Activated CD4-positive, alpha-beta T cell treated with anti-CD3 and anti-CD28 coated beads, Interleukin-2, amount 50 U/mL, for 1 hour (primary cell): ENCODE results near the gene SYNPO2.

Experiments used
- DNase-seq: peaks from one replicate; pipeline ENCODE4 v3.0.0-alpha.2; 2020

The SYNPO2 gene

DNA sequence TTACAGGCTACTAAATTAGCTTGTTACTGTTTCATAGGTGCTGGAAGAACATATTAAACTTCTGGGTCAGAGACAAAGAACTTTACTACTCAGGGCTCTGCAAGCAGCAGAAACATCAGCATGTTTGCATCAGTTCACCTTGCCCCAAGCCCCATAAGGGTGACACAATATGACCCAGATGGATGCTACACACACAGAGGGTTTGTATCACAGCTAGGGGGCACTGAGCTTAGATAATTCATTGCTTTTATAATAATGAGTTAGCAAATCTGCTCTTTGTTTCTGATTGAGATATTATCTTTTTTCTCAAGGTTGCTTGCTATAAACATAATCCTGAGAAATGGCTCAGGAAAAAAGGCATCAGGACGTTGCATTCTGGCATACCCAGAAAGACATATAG, 4.8 kb upstream of the SYNPO2 start:
- no peak for DNase-seq

GRCh38 chr4:118884716-118885115, 3.9 kb upstream of the SYNPO2 start:
- no peak for DNase-seq

DNA sequence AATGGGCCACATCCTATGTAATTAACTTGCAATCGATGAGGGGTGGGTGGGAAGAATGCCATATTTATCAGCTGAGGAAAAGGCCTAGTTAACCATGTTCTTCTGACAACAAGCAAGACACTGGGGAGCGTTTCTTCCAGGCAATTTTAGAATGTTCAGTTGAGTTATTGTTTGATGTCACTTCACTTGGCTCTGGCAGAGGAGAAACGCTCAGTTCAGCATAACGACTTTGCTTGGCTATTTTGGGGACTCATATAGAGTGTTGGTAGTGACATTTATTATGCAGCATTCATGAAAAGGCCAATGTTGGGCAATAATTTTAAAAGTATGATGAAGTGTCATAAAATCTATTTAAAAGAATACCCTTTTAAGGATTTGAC, 648 bp downstream of the SYNPO2 start:
- DNase-seq, result no peak

DNA sequence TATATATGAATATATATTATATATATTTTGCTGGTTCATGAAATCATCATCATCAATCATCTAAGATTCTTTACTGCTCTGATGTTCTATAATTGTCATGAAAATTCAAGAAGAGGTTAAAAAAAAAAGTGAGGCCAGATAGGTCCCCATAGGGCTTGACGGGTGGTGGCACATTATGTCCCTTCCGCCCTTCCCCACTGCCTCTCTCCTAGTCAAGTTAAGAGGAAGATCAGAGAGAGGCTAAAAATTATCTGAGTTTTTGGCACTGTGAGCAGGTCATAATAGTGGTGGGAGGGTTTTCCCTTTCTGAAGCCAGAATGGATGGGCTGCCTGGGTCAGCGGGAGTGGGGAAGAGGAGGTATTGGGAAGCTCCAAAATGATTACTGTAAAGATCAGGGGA, 5.4 kb downstream of the SYNPO2 start:
- DNase-seq, result no peak

GRCh38 chr4:118898221-118898620, 9.6 kb downstream of the SYNPO2 start:
- DNase-seq, result no peak

- no peak for DNase-seq
Observed at GRCh38 chr4:118898684-118899138, 10.1 kb downstream of the SYNPO2 start.

DNA sequence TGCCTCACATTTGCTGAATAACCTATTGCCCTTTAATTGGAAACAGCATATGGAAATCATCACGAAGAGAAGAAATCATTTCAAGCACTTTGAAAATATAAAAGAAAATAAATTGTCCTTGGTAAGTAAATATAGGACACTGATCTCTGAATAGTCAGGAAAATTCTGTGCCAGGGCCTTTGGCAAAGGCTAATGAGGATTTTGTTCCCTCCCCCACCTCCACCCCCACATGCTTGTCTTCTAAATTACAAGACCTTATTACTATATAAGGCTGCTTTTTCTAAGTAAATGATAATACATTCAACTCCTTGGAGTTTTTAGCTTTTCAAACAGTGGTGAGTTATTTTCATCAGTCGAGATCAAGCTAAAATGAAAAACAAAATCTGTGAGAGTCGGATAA, 15.8 kb downstream of the SYNPO2 start:
- no peak for DNase-seq

GRCh38 chr4:118904935-118905334, 16.3 kb downstream of the SYNPO2 start:
- DNase-seq, result no peak

GRCh38 chr4:118905566-118905965, 16.9 kb downstream of the SYNPO2 start:
- no peak for DNase-seq

GRCh38 chr4:118909173-118909956, 20.7 kb downstream of the SYNPO2 start:
- DNase-seq, result no peak

DNA sequence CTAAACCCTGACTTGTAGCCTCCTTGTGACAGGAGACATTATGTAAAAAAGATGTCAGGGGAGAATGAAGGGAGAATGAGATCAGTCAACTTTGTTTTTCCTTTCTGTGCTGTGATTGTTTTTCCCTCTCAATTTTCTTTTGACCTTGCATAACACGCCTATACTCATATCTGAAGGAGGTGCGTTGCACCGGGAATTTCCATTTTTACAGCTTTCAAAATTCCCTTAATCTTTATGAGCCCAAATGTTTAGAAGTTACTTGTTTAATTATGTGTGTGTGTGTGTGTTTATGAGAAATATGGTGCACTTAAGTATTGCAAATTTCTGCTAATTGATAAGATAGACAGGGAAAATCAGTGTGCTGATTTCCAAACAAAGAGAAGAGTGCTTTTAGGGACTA, 21.6 kb downstream of the SYNPO2 start:
- DNase-seq, result no peak

- DNase-seq, result no peak
Observed at GRCh38 chr4:118911238-118911703, 22.6 kb downstream of the SYNPO2 start.

DNA sequence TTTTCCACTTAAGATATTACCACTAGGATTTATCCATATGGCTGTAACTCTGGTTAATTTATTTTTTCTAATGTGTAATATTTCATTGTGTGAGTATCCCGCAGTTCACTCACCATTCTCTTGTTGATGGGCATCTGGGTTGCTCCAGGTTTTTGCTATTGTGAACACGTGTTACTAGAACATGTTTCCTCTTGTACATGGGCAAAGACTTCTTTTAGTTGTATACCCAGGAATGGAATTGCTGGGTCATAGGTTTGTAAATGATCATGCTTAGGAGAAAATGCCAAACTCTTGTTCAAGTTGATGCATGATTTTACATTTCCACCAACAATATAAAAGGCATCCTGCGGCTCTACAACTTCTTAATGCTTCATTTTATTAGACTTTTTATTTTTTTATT, 26.8 kb downstream of the SYNPO2 start:
- DNase-seq, result no peak

- DNase-seq, result no peak
Observed at GRCh38 chr4:118916691-118917289, 28.1 kb downstream of the SYNPO2 start.

DNA sequence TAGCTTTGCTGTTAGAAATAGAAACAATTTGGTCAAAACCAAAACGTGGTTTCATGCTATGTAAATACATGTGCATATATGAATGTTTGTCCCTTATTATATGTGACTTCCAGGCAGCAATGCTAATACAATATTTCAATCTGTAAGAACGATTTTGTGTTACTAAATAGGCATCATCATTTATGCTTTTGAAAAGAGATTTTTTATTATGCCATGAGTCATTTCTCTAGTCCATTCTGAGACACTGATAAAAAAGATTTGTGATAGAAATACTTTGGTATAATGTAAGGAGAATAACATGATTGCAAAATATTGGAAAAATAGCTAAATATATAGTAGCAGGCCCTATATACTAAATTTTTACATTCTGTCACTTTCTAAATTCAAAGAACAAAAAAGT, 28.9 kb downstream of the SYNPO2 start:
- no peak for DNase-seq

GRCh38 chr4:118918388-118918787, 29.7 kb downstream of the SYNPO2 start:
- DNase-seq, result no peak

- DNase-seq, result no peak
Observed at GRCh38 chr4:118920247-118920646, 31.6 kb downstream of the SYNPO2 start.

GRCh38 chr4:118921786-118922185, 33.1 kb downstream of the SYNPO2 start:
- no peak for DNase-seq

GRCh38 chr4:118923891-118924290, 35.2 kb downstream of the SYNPO2 start:
- DNase-seq, result no peak

DNA sequence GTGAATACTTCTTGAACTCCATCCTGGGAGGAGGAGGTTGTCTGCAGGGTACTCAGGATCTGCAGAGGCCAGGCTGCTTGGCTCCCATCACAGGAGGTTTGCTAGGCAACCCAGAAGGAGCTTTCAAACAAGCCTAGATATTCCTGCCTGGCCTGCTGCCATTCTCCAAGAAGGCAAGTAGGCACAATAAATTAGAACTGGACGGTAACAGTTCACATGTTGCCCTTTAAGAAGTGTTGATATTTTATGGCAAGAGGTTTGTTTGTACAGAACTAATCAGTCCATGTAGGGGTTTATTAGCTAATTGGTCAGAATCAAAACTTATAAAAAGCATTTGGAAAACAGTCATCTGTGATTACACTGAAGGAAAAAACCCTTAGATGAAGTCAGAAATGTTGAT, 39.3 kb downstream of the SYNPO2 start:
- no peak for DNase-seq

DNA sequence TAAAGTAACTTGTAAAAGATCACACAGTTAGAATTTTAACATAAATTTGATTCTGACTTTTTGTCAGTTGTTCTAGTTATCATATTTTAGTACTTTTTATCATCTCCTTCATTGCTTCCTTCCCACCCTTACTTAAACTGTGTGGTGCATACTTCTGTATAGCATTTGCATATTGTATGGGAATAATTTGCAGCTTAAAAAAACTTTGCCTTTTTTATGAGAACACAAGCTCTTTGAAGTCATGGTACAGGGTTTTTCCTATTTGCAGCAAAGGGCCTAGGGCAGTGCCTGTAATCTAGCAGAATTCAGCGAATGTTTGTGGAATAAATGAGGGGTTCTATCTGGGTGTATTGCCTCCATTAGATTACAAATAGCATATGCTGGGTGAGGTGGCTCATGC, 41.6 kb downstream of the SYNPO2 start:
- DNase-seq, result no peak

DNA sequence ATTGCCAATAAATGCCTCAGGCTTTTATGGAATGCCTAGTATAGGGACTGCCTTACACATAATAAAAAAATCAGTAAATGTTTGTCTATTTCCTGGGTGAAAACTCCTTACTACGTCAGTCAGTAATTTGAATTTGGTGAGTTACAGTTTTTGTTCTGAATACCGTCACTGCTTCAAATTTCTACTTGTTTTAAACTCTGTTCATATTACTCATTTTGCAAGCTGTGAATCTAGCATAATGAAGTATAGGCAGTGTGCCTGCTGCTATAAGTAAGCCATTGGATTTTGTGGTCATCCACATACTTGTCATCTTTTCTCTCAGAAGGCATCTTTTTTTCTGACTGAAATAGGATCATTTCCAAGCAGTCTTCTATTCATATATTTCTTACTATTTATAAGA, 43.1 kb downstream of the SYNPO2 start:
- DNase-seq, result no peak

DNA sequence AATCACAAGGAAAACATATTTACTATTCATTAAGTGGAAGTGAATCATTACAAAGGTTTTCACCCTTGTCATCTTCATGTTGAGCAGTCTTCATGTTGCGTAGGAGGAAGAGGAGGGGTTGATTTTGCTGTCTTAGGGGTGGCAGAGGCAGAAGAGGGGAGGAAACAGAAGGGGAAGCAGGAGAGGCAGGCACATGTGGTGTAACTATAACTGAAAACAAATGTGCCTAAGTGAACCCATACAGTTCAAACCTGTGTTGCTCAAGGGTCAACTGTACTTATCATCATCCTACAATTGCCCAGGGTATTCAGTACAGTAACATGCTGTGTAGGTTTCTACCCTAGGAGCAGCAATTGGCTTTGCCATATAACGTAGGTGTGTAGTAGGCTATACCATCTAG, 47.2 kb downstream of the SYNPO2 start:
- no peak for DNase-seq

- DNase-seq, result no peak
Observed at GRCh38 chr4:118936406-118936805, 47.8 kb downstream of the SYNPO2 start.
